Vagina (tissue), 2 donors: ENCODE measurements around the gene VAMP4. TPM values are rescaled to one million over a fixed set of nuclear protein-coding genes. Genes with fewer than 3 reads are reported as not detected.

Source experiments
- DNase-seq, 2 donors: peaks; one replicate each; pipeline ENCODE4 v3.0.0-alpha.2; 2017; ENCODE audit errors: extremely low spot score in 2 of 2
- H3K27ac ChIP-seq: fragments of 200-600 bp; sonication (generic); one replicate; pipeline ENCODE4 v1.5.1; 2019
- H3K27me3 ChIP-seq: fragments of 200-600 bp; sonication (generic); one replicate; pipeline ENCODE4 v1.5.1; 2019
- H3K36me3 ChIP-seq, 2 donors: fragments of 200-600 bp; sonication (generic); one replicate each; pipeline ENCODE4 v1.5.1; 2017 to 2019
- H3K4me1 ChIP-seq: fragments of 200-600 bp; sonication (generic); one replicate; pipeline ENCODE4 v1.5.1; 2019
- H3K4me3 ChIP-seq, 2 donors: fragments of 200-600 bp; sonication (generic); 1 replicate in 1 of 2; 2 replicates in 1 of 2; pipeline ENCODE4 v1.5.1; 2016 to 2019
- H3K9me3 ChIP-seq: fragments of 200-600 bp; sonication (generic); one replicate; pipeline ENCODE4 v1.5.1; 2019
- POLR2A ChIP-seq, 2 donors: fragments of 450-650 bp; IDR thresholded peaks; one replicate each; pipeline ENCODE4 v1.6.1; 2017; ENCODE audit warnings: antibody characterized with exemption in 2 of 2, mild to moderate bottlenecking in 2 of 2, moderate library complexity in 2 of 2
- POLR2AphosphoS5 ChIP-seq, 2 donors: sonication (generic); formaldehyde crosslinking; IDR thresholded peaks; one replicate each; pipeline ENCODE4 v1.9.0; 2017; ENCODE audit warnings: antibody characterized with exemption in 2 of 2, mild to moderate bottlenecking in 2 of 2, low read depth in 1 of 2; ENCODE audit not compliant: insufficient read depth in 1 of 2
- intact Hi-C: fragments of 100-400 bp; cut with DNase I; formaldehyde crosslinking; loops from one replicate; pipeline ENCODE4 v1.15.1; 2023
- total RNA-seq: library from RNA; depleted of rRNA; stranded (reverse); fragments of >200 nt; gene quantifications from one replicate; pipeline ENCODE4 v1.2.3, GENCODE V29; 2016
- TF ChIP-seq, protein P1 (sequence below), 3 experiments: fragments of 450-650 bp in 2 of 3; fragments of 200-600 bp in 1 of 3; sonication (generic) in 1 of 3; IDR thresholded peaks; one replicate each; pipeline ENCODE4 v1.5.1; 2017 to 2019; ENCODE audit warnings: antibody characterized with exemption in 3 of 3, mild to moderate bottlenecking in 2 of 3, moderate library complexity in 2 of 3

VAMP4 gene, protein sequence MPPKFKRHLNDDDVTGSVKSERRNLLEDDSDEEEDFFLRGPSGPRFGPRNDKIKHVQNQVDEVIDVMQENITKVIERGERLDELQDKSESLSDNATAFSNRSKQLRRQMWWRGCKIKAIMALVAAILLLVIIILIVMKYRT
- total RNA-seq = 8.1 TPM

DNA sequence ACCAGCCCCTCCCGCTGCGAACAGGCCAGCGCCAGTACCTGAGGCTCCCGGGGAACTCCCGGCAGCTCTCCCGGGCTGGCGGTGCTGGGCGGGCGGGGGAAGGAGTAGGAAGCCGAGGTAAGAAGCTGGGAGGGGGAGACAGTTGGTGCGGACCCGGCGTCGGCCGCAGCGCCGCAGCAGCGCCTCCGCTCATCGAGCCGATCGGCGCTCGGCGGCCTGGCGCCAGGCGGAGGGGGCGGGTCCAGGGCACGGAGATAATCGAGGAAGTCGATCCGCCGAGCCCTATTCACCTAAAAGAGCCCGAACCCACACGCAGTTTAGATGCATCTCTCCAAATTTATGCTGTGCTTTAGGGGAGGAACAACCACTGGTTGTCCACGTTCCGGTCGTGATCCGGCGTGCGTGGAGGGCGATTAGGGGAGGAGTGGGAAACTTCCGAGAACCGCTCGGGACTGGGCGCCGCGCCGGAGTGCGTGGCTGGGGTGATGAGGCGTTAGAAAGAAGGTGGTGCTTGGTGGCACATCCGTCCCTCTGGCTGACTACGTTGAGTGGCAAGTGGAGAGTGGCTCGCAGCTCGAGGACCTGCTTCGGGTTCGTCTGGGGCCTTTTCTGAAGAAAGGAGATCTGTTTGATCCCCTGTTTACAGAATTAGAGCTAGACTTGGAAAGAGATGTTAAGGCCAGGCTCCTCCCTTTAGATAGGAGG lies at the start of gene VAMP4:
Gene VAMP4 (minus strand): TSS at position 194 of the 705 bp plus-strand sequence. CDS start 3,651 bp downstream, outside the sequence.
- peak; percentile 74 to 99 for TF ChIP-seq POLR2AphosphoS5 (IDR thresholded peaks at IDR 0.05; ENCODE audit: insufficient read depth in 1 of 2, low read depth in 1 of 2)
- TF ChIP-seq, protein P1, sequence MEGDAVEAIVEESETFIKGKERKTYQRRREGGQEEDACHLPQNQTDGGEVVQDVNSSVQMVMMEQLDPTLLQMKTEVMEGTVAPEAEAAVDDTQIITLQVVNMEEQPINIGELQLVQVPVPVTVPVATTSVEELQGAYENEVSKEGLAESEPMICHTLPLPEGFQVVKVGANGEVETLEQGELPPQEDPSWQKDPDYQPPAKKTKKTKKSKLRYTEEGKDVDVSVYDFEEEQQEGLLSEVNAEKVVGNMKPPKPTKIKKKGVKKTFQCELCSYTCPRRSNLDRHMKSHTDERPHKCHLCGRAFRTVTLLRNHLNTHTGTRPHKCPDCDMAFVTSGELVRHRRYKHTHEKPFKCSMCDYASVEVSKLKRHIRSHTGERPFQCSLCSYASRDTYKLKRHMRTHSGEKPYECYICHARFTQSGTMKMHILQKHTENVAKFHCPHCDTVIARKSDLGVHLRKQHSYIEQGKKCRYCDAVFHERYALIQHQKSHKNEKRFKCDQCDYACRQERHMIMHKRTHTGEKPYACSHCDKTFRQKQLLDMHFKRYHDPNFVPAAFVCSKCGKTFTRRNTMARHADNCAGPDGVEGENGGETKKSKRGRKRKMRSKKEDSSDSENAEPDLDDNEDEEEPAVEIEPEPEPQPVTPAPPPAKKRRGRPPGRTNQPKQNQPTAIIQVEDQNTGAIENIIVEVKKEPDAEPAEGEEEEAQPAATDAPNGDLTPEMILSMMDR (IDR thresholded peaks at IDR 0.05) = no peak
- TF ChIP-seq POLR2A (IDR thresholded peaks at IDR 0.05) = peak; percentile 77 to 94
- peak within 1 kb of the TSS; percentile 97 for H3K27ac ChIP-seq
- H3K36me3 ChIP-seq = peaks cover 0 to 11% of the 10 kb centered on the region in 2 donors
- intact Hi-C loops = loop anchor here (2.0 kb wide), 1 partner anchor 39 kb away; the partner anchor contains the start of gene METTL13
- DNase-seq = no peak
- peak within 1 kb of the TSS; percentile 71 to 98 for H3K4me3 ChIP-seq
- H3K4me1 ChIP-seq = peaks cover 24% of the 10 kb centered on the region
- no peaks in the 10 kb centered on the region for H3K9me3 ChIP-seq
- no peaks in the 10 kb centered on the region for H3K27me3 ChIP-seq

DNA sequence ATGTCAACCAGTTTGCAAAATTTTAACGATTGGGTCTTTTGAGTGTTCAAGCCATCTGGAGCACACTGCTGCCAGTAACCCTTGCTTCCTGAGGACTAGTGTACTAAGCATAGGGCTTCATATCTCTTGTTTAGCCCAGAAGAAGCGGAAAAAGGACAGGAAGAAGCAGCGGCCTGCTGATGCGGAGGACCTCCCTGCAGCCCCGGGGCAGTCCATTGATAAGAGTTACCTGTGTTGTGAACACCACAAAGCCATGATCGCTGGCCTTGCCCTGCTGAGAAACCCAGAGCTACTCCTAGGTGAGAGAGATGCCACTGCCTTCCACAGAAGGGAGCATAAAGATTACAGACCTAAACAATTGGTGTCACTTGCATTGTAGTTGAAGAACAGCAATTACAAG lies 48.5 kb upstream of the VAMP4 start:
- Histone ChIP-seq H3K36me3 (peaks cover 0 to 96% of the 10 kb centered on the region in 2 donors), H3K4me1 (peaks cover 7% of the 10 kb centered on the region), H3K27ac (no peak overlapping the region), H3K9me3 (no peaks in the 10 kb centered on the region), H3K4me3 (no peak overlapping the region), H3K27me3 (no peaks in the 10 kb centered on the region)
- TF ChIP-seq POLR2A (IDR thresholded peaks at IDR 0.05) (no peak), POLR2AphosphoS5 (IDR thresholded peaks at IDR 0.05; ENCODE audit: insufficient read depth in 1 of 2, low read depth in 1 of 2) (no peak)
- TF ChIP-seq, protein P1 (IDR thresholded peaks at IDR 0.05) = no peak
- intact Hi-C loops = no loop called here
- no peak for DNase-seq

DNA sequence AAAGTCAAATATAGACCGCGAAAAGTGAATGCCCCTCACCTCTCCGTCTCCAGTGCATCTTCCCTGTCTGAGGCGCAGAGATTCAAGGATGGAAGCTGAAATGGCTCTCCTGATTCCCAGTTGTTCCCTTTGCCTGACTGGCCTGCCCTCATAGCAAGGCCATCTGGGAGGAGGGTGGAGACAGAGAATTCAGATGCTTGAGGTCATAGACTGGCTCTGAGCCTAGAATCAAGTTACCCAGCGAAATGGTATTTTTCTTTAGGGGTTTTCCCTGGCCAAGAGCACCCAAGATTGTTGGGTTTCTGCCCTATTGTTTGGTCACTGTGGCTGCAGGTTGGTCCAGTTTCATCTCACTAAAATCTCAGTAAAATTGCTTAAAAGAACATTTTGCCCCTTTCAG lies 46.8 kb upstream of the VAMP4 start:
- Histone ChIP-seq H3K4me1 (peaks cover 20% of the 10 kb centered on the region), H3K27ac (no peak overlapping the region), H3K9me3 (no peaks in the 10 kb centered on the region), H3K36me3 (peaks cover 0 to 96% of the 10 kb centered on the region in 2 donors), H3K4me3 (no peak overlapping the region), H3K27me3 (no peaks in the 10 kb centered on the region)
- TF ChIP-seq, protein P1 (IDR thresholded peaks at IDR 0.05) = no peak
- TF ChIP-seq POLR2A (IDR thresholded peaks at IDR 0.05) = no peak
- no peak for TF ChIP-seq POLR2AphosphoS5 (IDR thresholded peaks at IDR 0.05; ENCODE audit: insufficient read depth in 1 of 2, low read depth in 1 of 2)
- intact Hi-C loops = no loop called here
- peak in 1 of 2 donors; percentile 34 for DNase-seq

DNA sequence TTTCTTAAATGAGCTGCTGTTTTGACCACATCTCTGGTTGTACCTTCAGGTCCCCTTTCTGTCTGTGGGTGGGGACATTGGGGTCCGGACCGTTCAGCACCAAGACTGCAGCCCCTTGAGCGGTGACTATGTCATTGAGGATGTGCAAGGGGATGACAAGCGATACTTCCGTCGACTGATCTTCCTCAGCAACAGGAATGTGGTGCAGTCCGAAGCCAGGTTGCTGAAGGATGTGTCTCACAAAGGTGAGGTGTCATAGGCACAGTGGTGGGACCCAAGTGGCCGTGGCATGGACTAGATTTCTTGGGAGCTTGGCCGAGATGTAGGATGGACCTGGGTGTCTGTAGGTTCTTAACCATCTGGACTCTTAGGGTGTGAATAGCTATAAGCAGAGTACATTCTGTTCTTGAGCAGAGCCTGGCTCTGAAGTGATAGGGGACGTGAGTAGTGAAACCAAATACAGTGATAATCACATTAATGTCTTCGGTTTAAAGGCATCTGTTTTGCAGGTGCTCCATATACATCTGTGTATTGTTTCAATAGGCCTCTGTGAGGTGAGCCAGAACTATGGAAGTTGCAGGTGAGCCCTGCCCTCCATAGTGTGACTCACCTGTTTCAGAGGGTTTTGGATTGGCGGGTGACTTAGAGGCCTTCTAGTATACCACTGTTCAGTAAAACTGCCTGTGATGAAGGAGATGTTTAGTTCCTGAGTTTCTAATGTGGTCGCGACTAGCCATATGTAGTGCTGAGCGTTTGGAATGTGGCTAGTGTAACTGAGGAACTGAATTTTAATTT lies 46.0 kb upstream of the VAMP4 start:
- Histone ChIP-seq H3K27ac (no peak overlapping the region), H3K4me3 (no peak overlapping the region), H3K27me3 (no peaks in the 10 kb centered on the region), H3K9me3 (no peaks in the 10 kb centered on the region), H3K4me1 (peaks cover 28% of the 10 kb centered on the region), H3K36me3 (peaks cover 0 to 92% of the 10 kb centered on the region in 2 donors)
- TF ChIP-seq POLR2AphosphoS5 (IDR thresholded peaks at IDR 0.05; ENCODE audit: insufficient read depth in 1 of 2, low read depth in 1 of 2) (no peak), POLR2A (IDR thresholded peaks at IDR 0.05) (no peak)
- TF ChIP-seq, protein P1 (IDR thresholded peaks at IDR 0.05) = no peak
- peak in 1 of 2 donors; percentile 79 for DNase-seq
- intact Hi-C loops = no loop called here
